Endothelial cell of umbilical vein (primary cell): ENCODE data around the gene ACOX1. TPM values are rescaled to one million over a fixed set of nuclear protein-coding genes. Genes with fewer than 3 reads are reported as not detected.

Source experiments
- BruUV-seq: library from RNA; stranded (reverse); fragments of 400-500 nt; replicated peaks from 2 replicates; lab custom pipeline; 2021; lab: Mats Ljungman, UMichigan
- CTCF ChIA-PET: fragments of 300-600, 350-600 bp; sonication (Branson Sonifier 250); formaldehyde crosslinking; loops from one replicate; lab custom pipeline; 2021; ENCODE audit warnings: antibody characterized with exemption, inconsistent platforms; lab: Charles Lee
- POLR2A ChIA-PET: fragments of 300-600, 350-600 bp; sonication (Branson Sonifier 250); formaldehyde crosslinking; loops from one replicate; lab custom pipeline; 2021; ENCODE audit warnings: antibody characterized with exemption, inconsistent platforms; lab: Charles Lee
- DNase-seq: peaks from one replicate; pipeline ENCODE4 v3.0.0-alpha.2; 2011; ENCODE audit warnings: low read depth, low spot score
- FAIRE-seq: peaks from 2 replicates; lab custom pipeline; 2011; peaks lifted over from hg19 to GRCh38; lab: Jason Lieb, UNC
- H2AFZ ChIP-seq: 2 replicates; pipeline ENCODE4 v1.6.0; 2012; ENCODE audit warnings: low read depth, low read length, control low read depth, inconsistent platforms
- H3K27ac ChIP-seq: 2 replicates; pipeline ENCODE4 v1.5.1; 2011; ENCODE audit warnings: low read depth, mild to moderate bottlenecking, control low read depth, low read length, moderate library complexity; ENCODE audit not compliant: insufficient read depth
- H3K27me3 ChIP-seq, 2 experiments: 2 replicates each; pipeline versions ENCODE4 v1.6.0 to v1.6.1; 2011; ENCODE audit warnings: low read length in 2 of 2, mixed read lengths in 1 of 2; ENCODE audit not compliant: control insufficient read depth in 2 of 2, insufficient read depth in 2 of 2
- H3K36me3 ChIP-seq, 2 experiments: 2 replicates in 1 of 2; 3 replicates in 1 of 2; pipeline ENCODE4 v1.5.1; 2011; ENCODE audit warnings: low read length in 2 of 2, mild to moderate bottlenecking in 1 of 2, moderate library complexity in 1 of 2; ENCODE audit not compliant: control insufficient read depth in 2 of 2, insufficient read depth in 2 of 2; ENCODE audit errors: extremely low read depth in 1 of 2
- H3K4me1 ChIP-seq: 3 replicates; pipeline ENCODE4 v1.5.1; 2011; ENCODE audit warnings: mild to moderate bottlenecking, low read length; ENCODE audit not compliant: control insufficient read depth, insufficient read depth; ENCODE audit errors: extremely low read depth
- H3K4me2 ChIP-seq: 2 replicates; pipeline ENCODE4 v1.6.1; 2011; ENCODE audit warnings: low read length, control low read depth, mixed read lengths; ENCODE audit not compliant: insufficient read depth
- H3K4me3 ChIP-seq, 3 experiments: fragments of 200-600 bp in 1 of 3; sonication (generic), shearing (Covaris generic) in 1 of 3; replicated peaks in 1 of 3; 2 replicates each; pipeline ENCODE4 v1.5.1; 2011 to 2016; ENCODE audit warnings: control low read depth in 3 of 3, low read length in 3 of 3, mild to moderate bottlenecking in 2 of 3, inconsistent platforms in 1 of 3, low read depth in 1 of 3, moderate library complexity in 1 of 3; ENCODE audit not compliant: insufficient read depth in 1 of 3
- H3K79me2 ChIP-seq: 2 replicates; pipeline ENCODE4 v1.6.0; 2012; ENCODE audit warnings: low read length, inconsistent platforms; ENCODE audit not compliant: control insufficient read depth, insufficient read depth
- H3K9ac ChIP-seq: replicated peaks from 2 replicates; pipeline ENCODE3; 2011; ENCODE audit warnings: low read length, control low read depth; ENCODE audit not compliant: insufficient read depth; ENCODE audit errors: extremely low read depth
- H3K9me1 ChIP-seq: replicated peaks from 3 replicates; pipeline ENCODE4 v1.6.0; 2011; ENCODE audit warnings: mild to moderate bottlenecking, low read length; ENCODE audit not compliant: control insufficient read depth, insufficient read depth; ENCODE audit errors: extremely low read depth
- H3K9me3 ChIP-seq: replicated peaks from 2 replicates; pipeline ENCODE4 v1.5.1; 2012; ENCODE audit warnings: low read length, inconsistent platforms; ENCODE audit not compliant: control insufficient read depth, insufficient read depth
- H4K20me1 ChIP-seq: replicated peaks from 2 replicates; pipeline ENCODE3; 2011; ENCODE audit warnings: mild to moderate bottlenecking, low read length; ENCODE audit not compliant: control insufficient read depth, insufficient read depth; ENCODE audit errors: extremely low read depth
- CTCF ChIP-seq, 2 donors: IDR thresholded peaks; 1 replicate in 1 of 2; 2 replicates in 1 of 2; pipeline ENCODE4 v1.5.1; 2011; ENCODE audit warnings: low read length in 2 of 2, mild to moderate bottlenecking in 2 of 2, moderate library complexity in 2 of 2, control low read depth in 1 of 2, inconsistent platforms in 1 of 2, low read depth in 1 of 2; ENCODE audit not compliant: insufficient read depth in 1 of 2; ENCODE audit errors: extremely low read depth in 1 of 2
- EZH2 ChIP-seq: IDR thresholded peaks from 2 replicates; pipeline ENCODE4 v1.6.1; 2012; ENCODE audit warnings: borderline replicate concordance, low read depth, mild to moderate bottlenecking, moderate library complexity, low read length, inconsistent platforms; ENCODE audit not compliant: severe bottlenecking
- FOS ChIP-seq: IDR thresholded peaks from 2 replicates; pipeline ENCODE4 v1.6.1; 2011; ENCODE audit warnings: mild to moderate bottlenecking, low read length, moderate library complexity, borderline replicate concordance; ENCODE audit not compliant: insufficient read depth
- GATA2 ChIP-seq: IDR thresholded peaks from 2 replicates; pipeline ENCODE4 v1.7.0; 2011; ENCODE audit warnings: low read depth, mild to moderate bottlenecking, moderate library complexity, mixed read lengths, low read length; ENCODE audit not compliant: insufficient read length, insufficient read depth
- JUN ChIP-seq: IDR thresholded peaks from 2 replicates; pipeline ENCODE4 v1.6.1; 2011; ENCODE audit warnings: borderline replicate concordance, low read depth; ENCODE audit not compliant: insufficient read length, insufficient read depth
- MAX ChIP-seq: IDR thresholded peaks from 2 replicates; pipeline ENCODE4 v1.6.1; 2011; ENCODE audit not compliant: insufficient read depth, insufficient read length
- MYC ChIP-seq: IDR thresholded peaks from one replicate; pipeline ENCODE4 v1.6.1; 2011; ENCODE audit warnings: mild to moderate bottlenecking, low read depth, low read length
- POLR2A ChIP-seq: IDR thresholded peaks from 2 replicates; pipeline ENCODE4 v1.6.1; 2012; ENCODE audit warnings: low read depth, mild to moderate bottlenecking, control low read depth, low read length
- POLR2AphosphoS5 ChIP-seq: IDR thresholded peaks from 2 replicates; pipeline ENCODE4 v1.6.1; 2012; ENCODE audit warnings: low read depth, mild to moderate bottlenecking, control low read depth, low read length, moderate library complexity; ENCODE audit not compliant: insufficient read depth
- dilution Hi-C: fragments of 300-500 bp; cut with MboI; formaldehyde crosslinking; loops from one replicate; pipeline ENCODE4 v1.15.0; 2019; ENCODE audit warnings: low sequenced_read_pairs; ENCODE audit not compliant: extremely low pct_ligation_motif_present
- intact Hi-C: fragments of 100-400 bp; cut with micrococcal nuclease; formaldehyde crosslinking; loops from one replicate; pipeline ENCODE4 v1.10.0; 2022
- polyA plus RNA-seq, 4 experiments: library from polyadenylated mRNA; depleted of rRNA in 3 of 4; stranded (reverse) in 3 of 4; unstranded in 1 of 4; fragments of >200 nt; gene quantifications; 2 replicates each; pipeline versions ENCODE4 v1.2.1 to v1.2.3, GENCODE V29; 2011 to 2012; ENCODE audit warnings: missing spikeins in 1 of 4
- total RNA-seq: library from RNA; stranded (reverse); gene quantifications from 2 replicates; pipeline ENCODE4 v1.2.3, GENCODE V29; 2021

ACOX1 gene
- total and polyA plus RNA-seq, 2 donors (not counting 3 experiments of a cell fraction or from before 2014, with no cell fraction given) = 17.9 to 45.1 TPM

- peaks cover 7% of the 10 kb centered on the region for H3K4me1 ChIP-seq
- TF ChIP-seq POLR2A (no peak), FOS (no peak)
- dilution Hi-C loops = no loop called here
- no peak overlapping the region for H3K9ac ChIP-seq
- no peaks in the 10 kb centered on the region for H4K20me1 ChIP-seq
- no peak overlapping the region for H3K27ac ChIP-seq
- CTCF ChIA-PET = interaction anchor here (1.1 kb wide), 1 partner anchor 17 kb away, joined by 3 read pairs; no protein-coding TSS in a partner anchor
- no peak overlapping the region for H3K4me2 ChIP-seq
- no peaks in the 10 kb centered on the region for H3K27me3 ChIP-seq
- no peaks in the 10 kb centered on the region for H3K9me3 ChIP-seq
- H3K9me1 ChIP-seq = no peaks in the 10 kb centered on the region
- POLR2A ChIA-PET = no interaction called here
- FAIRE-seq (no peak), DNase-seq (no peak)
- no TSS peak for BruUV-seq
- intact Hi-C loops = loop anchor here (5.0 kb wide), 1 partner anchor 46 kb away; the partner anchor contains the start of genes GALR2 and SRP68
- no peak overlapping the region for H3K4me3 ChIP-seq
- H2AFZ ChIP-seq = no peak overlapping the region
- H3K79me2 ChIP-seq = no peaks in the 10 kb centered on the region
- no peaks in the 10 kb centered on the region for H3K36me3 ChIP-seq
Observed at GRCh38 chr17:76026714-76027158, 47.8 kb upstream of the ACOX1 start.

DNA sequence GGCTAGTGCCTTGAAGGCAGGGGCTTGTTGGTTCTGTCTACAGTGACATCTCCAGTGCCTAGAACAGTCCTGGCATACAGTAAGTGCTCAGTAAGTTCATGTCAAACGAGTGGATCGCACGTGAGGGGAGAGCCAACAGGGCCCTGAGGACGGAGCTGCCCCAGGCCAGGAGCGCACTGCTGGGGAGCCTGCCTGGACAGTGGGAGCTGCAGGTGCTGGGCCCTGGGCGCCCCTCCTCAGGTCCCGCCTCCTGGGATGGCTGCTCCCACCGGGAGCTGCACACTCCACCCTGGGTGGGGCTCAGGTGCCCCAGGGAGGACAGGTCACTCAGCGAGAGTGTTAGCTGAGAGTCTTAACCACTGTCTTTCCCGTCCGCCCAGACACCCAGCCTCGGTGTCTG, 46.3 kb upstream of the ACOX1 start:
- FAIRE-seq (no peak), DNase-seq (no peak)
- Histone ChIP-seq H3K79me2 (no peaks in the 10 kb centered on the region), H4K20me1 (no peaks in the 10 kb centered on the region), H3K4me2 (no peak overlapping the region), H3K27ac (no peak overlapping the region), H3K9ac (no peak overlapping the region), H3K27me3 (no peaks in the 10 kb centered on the region), H3K36me3 (no peaks in the 10 kb centered on the region), H3K4me1 (peaks cover 7% of the 10 kb centered on the region), H2AFZ (no peak overlapping the region), H3K9me1 (no peaks in the 10 kb centered on the region), H3K9me3 (no peaks in the 10 kb centered on the region), H3K4me3 (no peak overlapping the region)
- no peak for TF ChIP-seq POLR2A
- no peak for TF ChIP-seq EZH2
- TF ChIP-seq GATA2 = no peak
- no peak for TF ChIP-seq MYC
- no peak for TF ChIP-seq JUN
- no peak for TF ChIP-seq FOS
- no peak for TF ChIP-seq MAX
- TF ChIP-seq CTCF (IDR thresholded peaks at IDR 0.05; ENCODE audit: extremely low read depth in 1 of 2, insufficient read depth in 1 of 2, low read depth in 1 of 2, low read length in 2 of 2) = no peak
- no peak for TF ChIP-seq POLR2AphosphoS5
- ChIA-PET POLR2A (no interaction called here), CTCF (interaction anchor here (0.9 to 1.1 kb wide), 3 partner anchors 9 to 16 kb away, joined by 3 to 9 read pairs (median 3); no protein-coding TSS in a partner anchor)
- no TSS peak for BruUV-seq
- intact Hi-C loops (loop anchor here (5.0 kb wide), 1 partner anchor 47 kb away; the partner anchor contains the start of genes GALR2 and SRP68), dilution Hi-C loops (no loop called here)
